Measurements from ENCODE around the gene CEACAM21. TPM values are rescaled to one million over a fixed set of nuclear protein-coding genes. Genes with fewer than 3 reads are reported as not detected.

CEACAM21 gene
- total RNA-seq, 4 donors from 2014 or later = 0.56 to 34.8 (median 2.6) TPM; not detected in 1

GRCh38 chr19:41564515-41565378, 11.2 kb upstream of the CEACAM21 start:
- H3K27ac ChIP-seq = no peak overlapping the region
- TF ChIP-seq POLR2A (IDR thresholded peaks at IDR 0.05) (no peak), CTCF (IDR thresholded peaks at IDR 0.05) (no peak)
- DNase-seq = no peak
- no peaks in the 10 kb centered on the region for H3K4me1 ChIP-seq
- H3K27me3 ChIP-seq = peaks cover 18% of the 10 kb centered on the region
- intact Hi-C loops (cut with DNase I) = no loop called here
- no peaks in the 10 kb centered on the region for H3K36me3 ChIP-seq
- 3% methylated on average over 21 to 25 of the region's 59 CpGs for WGBS, 2 donors
- no peaks in the 10 kb centered on the region for H3K9me3 ChIP-seq
- no peak overlapping the region for H3K4me3 ChIP-seq (replicated peaks in 1 of 3)

- DNase-seq = no peak
- Histone ChIP-seq H3K36me3 (no peaks in the 10 kb centered on the region), H3K4me1 (no peaks in the 10 kb centered on the region), H3K27ac (no peak overlapping the region), H3K9me3 (no peaks in the 10 kb centered on the region), H3K27me3 (peaks cover 18% of the 10 kb centered on the region), H3K4me3 (replicated peaks in 1 of 3) (no peak overlapping the region)
- WGBS, 2 donors = 31 to 42% methylated on average over 9 of the region's 9 CpGs
- TF ChIP-seq POLR2A (IDR thresholded peaks at IDR 0.05) = no peak
- TF ChIP-seq CTCF (IDR thresholded peaks at IDR 0.05) = no peak
- intact Hi-C loops (cut with DNase I) = no loop called here
Observed at GRCh38 chr19:41565379-41565720, 10.6 kb upstream of the CEACAM21 start.

- no peak for TF ChIP-seq CTCF (IDR thresholded peaks at IDR 0.05)
- TF ChIP-seq POLR2A (IDR thresholded peaks at IDR 0.05) = no peak
- peaks cover 18% of the 10 kb centered on the region for H3K27me3 ChIP-seq
- H3K36me3 ChIP-seq = no peaks in the 10 kb centered on the region
Observed at GRCh38 chr19:41566001-41566400, 10.0 kb upstream of the CEACAM21 start.

GRCh38 chr19:41569481-41570150, 6.3 kb upstream of the CEACAM21 start:
- 56 to 58% methylated on average over 6 to 8 of the region's 11 CpGs for WGBS, 2 donors
- intact Hi-C loops (cut with DNase I) = loop anchor here (10.0 kb wide), 1 partner anchor 115 kb away; no protein-coding TSS in a partner anchor
- Histone ChIP-seq H3K27ac (no peak overlapping the region), H3K27me3 (peaks cover 13% of the 10 kb centered on the region), H3K4me1 (no peaks in the 10 kb centered on the region), H3K9me3 (no peaks in the 10 kb centered on the region), H3K36me3 (no peaks in the 10 kb centered on the region), H3K4me3 (replicated peaks in 1 of 3) (no peak overlapping the region)
- TF ChIP-seq POLR2A (IDR thresholded peaks at IDR 0.05) (no peak), CTCF (IDR thresholded peaks at IDR 0.05) (no peak)
- no peak for DNase-seq

More at GRCh38 chr19:41566001-41566400, 10.0 kb upstream of the CEACAM21 start:
- Histone ChIP-seq H3K4me1 (no peaks in the 10 kb centered on the region), H3K4me3 (replicated peaks in 1 of 3) (no peak overlapping the region), H3K27ac (no peak overlapping the region), H3K9me3 (no peaks in the 10 kb centered on the region)
- intact Hi-C loops (cut with DNase I) = no loop called here
- WGBS, 2 donors = 56 to 61% methylated on average over 3 of the region's 3 CpGs
- no peak for DNase-seq

GRCh38 chr19:41570179-41570578, 5.8 kb upstream of the CEACAM21 start:
- H3K36me3 ChIP-seq = no peaks in the 10 kb centered on the region
- H3K4me1 ChIP-seq = no peaks in the 10 kb centered on the region
- H3K4me3 ChIP-seq (replicated peaks in 1 of 3) = no peak overlapping the region
- TF ChIP-seq POLR2A (IDR thresholded peaks at IDR 0.05) = no peak
- 28 to 45% methylated on average over 3 of the region's 3 CpGs for WGBS, 2 donors
- H3K27ac ChIP-seq = no peak overlapping the region
- H3K9me3 ChIP-seq = no peaks in the 10 kb centered on the region
- no peak for DNase-seq
- intact Hi-C loops (cut with DNase I) = loop anchor here (10.0 kb wide), 1 partner anchor 115 kb away; no protein-coding TSS in a partner anchor
- peaks cover 12% of the 10 kb centered on the region for H3K27me3 ChIP-seq
